ENCODE measurements around the gene CD1E. TPM values are rescaled to one million over a fixed set of nuclear protein-coding genes. Genes with fewer than 3 reads are reported as not detected.

CD1E gene
- total RNA-seq, 2 donors from 2014 or later: not detected

DNA sequence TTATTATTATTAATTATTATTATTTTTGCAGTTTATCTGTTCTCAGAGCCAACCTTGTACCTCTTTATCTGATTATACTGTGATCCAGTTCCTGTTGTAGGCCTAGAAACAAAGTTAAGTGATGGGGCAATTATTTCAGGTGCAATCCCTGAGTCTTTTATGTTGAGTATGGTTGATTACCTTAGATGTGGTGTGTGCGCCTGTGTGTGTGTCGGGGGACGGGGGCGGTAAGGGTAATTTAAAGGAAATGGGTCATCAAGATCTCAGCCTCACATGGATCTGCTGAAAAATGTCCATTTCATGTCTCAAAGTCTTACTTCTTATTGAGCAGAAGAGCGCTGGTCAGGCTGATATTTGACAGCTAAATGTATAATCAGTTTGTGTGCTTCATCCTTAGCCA lies 53.4 kb downstream of the CD1E start:
- no peak overlapping the region for H3K4me3 ChIP-seq (ENCODE audit: low read length)
- no peak overlapping the region for H3K9ac ChIP-seq (ENCODE audit: extremely low read depth, low read length, poor library complexity, severe bottlenecking)
- no peak overlapping the region for H3K4me3 Mint-ChIP-seq
- no peaks in the 10 kb centered on the region for H3K9me3 Mint-ChIP-seq
- WGBS, 2 experiments (ENCODE audit: insufficient coverage in 1 of 2, insufficient read length in 1 of 2): 98% methylated on average over 5 of the region's 5 CpGs; no CpG with 5 or more reads in 1 of the 2 experiments
- TF ChIP-seq, protein P1, sequence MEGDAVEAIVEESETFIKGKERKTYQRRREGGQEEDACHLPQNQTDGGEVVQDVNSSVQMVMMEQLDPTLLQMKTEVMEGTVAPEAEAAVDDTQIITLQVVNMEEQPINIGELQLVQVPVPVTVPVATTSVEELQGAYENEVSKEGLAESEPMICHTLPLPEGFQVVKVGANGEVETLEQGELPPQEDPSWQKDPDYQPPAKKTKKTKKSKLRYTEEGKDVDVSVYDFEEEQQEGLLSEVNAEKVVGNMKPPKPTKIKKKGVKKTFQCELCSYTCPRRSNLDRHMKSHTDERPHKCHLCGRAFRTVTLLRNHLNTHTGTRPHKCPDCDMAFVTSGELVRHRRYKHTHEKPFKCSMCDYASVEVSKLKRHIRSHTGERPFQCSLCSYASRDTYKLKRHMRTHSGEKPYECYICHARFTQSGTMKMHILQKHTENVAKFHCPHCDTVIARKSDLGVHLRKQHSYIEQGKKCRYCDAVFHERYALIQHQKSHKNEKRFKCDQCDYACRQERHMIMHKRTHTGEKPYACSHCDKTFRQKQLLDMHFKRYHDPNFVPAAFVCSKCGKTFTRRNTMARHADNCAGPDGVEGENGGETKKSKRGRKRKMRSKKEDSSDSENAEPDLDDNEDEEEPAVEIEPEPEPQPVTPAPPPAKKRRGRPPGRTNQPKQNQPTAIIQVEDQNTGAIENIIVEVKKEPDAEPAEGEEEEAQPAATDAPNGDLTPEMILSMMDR (conservative IDR thresholded peaks at IDR 0.05): no peak
- no peaks in the 10 kb centered on the region for H3K9me3 ChIP-seq (ENCODE audit: control insufficient read depth, low read length)
- H3K27ac Mint-ChIP-seq: no peak overlapping the region
- H3K27me3 Mint-ChIP-seq (ENCODE audit: insufficient read depth): no peaks in the 10 kb centered on the region
- no peak overlapping the region for H3K27ac ChIP-seq (ENCODE audit: low read depth, low read length)
- H3K36me3 Mint-ChIP-seq (ENCODE audit: low read depth): no peaks in the 10 kb centered on the region
- H3K27me3 ChIP-seq (ENCODE audit: control insufficient read depth, insufficient read depth, low read length, poor library complexity, severe bottlenecking): no peaks in the 10 kb centered on the region
- H3K36me3 ChIP-seq (ENCODE audit: control insufficient read depth, insufficient read depth, low read length): no peaks in the 10 kb centered on the region
- H3K4me1 ChIP-seq (ENCODE audit: control insufficient read depth, insufficient read depth, low read length): no peaks in the 10 kb centered on the region
- no peak for DNase-seq
- no peaks in the 10 kb centered on the region for H3K4me1 Mint-ChIP-seq

Other genes with a start within 250 kb of the CD1E start
- gene CD1D, start 173.0 kb upstream of the CD1E start, total RNA-seq: 1 to 10 TPM; 1.7 TPM
- not detected for gene CD1A, start 99.5 kb upstream of the CD1E start, total RNA-seq
- gene CD1C, start 64.0 kb upstream of the CD1E start, total RNA-seq: not detected
- not detected for gene CD1B, start 22.4 kb upstream of the CD1E start, total RNA-seq
- gene OR10T2, start 45.6 kb downstream of the CD1E start, total RNA-seq: not detected
- gene OR10K2, start 72.3 kb downstream of the CD1E start, total RNA-seq: not detected
- gene OR10K1, start 107.9 kb downstream of the CD1E start, total RNA-seq: not detected
- gene OR10R2, start 118.3 kb downstream of the CD1E start, total RNA-seq: not detected
- not detected for gene OR6Y1, start 200.5 kb downstream of the CD1E start, total RNA-seq
- gene OR6P1, start 216.7 kb downstream of the CD1E start, total RNA-seq: not detected
- not detected for gene OR10X1, start 226.0 kb downstream of the CD1E start, total RNA-seq

Measured in endodermal cell (in vitro differentiated cells).